Natural killer cell (primary cell): ENCODE results near the gene RCCD1. TPM values are rescaled to one million over a fixed set of nuclear protein-coding genes. Genes with fewer than 3 reads are reported as not detected.

Experiments used
- ATAC-seq, 3 donors: fragments of 150-1000 bp in 2 of 3; fragments of 200-7000 bp in 1 of 3; cut with Tn5 transposase; 1 replicate in 1 of 3; 2 replicates in 2 of 3; pipeline ENCODE4 v1.10.0; 2021; ENCODE audit warnings: mild to moderate bottlenecking in 2 of 3, moderate library complexity in 2 of 3
- DNase-seq, 2 donors: peaks; one replicate each; pipeline versions ENCODE4 v3.0.0 to v3.0.0-alpha.2; 2013 to 2021; ENCODE audit warnings: mixed read lengths in 1 of 2
- H3K27ac ChIP-seq: one replicate; pipeline ENCODE4 v1.5.1; 2013; ENCODE audit warnings: mild to moderate bottlenecking, low read length
- H3K27me3 ChIP-seq: one replicate; pipeline ENCODE4 v1.6.1; 2013; ENCODE audit warnings: low read length; ENCODE audit not compliant: control insufficient read depth, insufficient read depth
- H3K36me3 ChIP-seq: one replicate; pipeline ENCODE4 v1.6.1; 2013; ENCODE audit warnings: low read length; ENCODE audit not compliant: control insufficient read depth, insufficient read depth
- H3K4me1 ChIP-seq: one replicate; pipeline ENCODE4 v1.6.1; 2013; ENCODE audit warnings: low read length; ENCODE audit not compliant: control insufficient read depth, insufficient read depth
- H3K4me3 ChIP-seq: one replicate; pipeline ENCODE4 v1.5.1; 2013; ENCODE audit warnings: low read length
- H3K9me3 ChIP-seq: one replicate; pipeline ENCODE4 v1.6.1; 2013; ENCODE audit warnings: low read length; ENCODE audit not compliant: control insufficient read depth, insufficient read depth
- H3K27ac Mint-ChIP-seq, 2 donors: one replicate each; pipeline ENCODE4 v1.8.0; 2022; ENCODE audit warnings: mild to moderate bottlenecking in 2 of 2, mixed read lengths in 2 of 2, moderate library complexity in 1 of 2
- H3K27me3 Mint-ChIP-seq, 2 donors: one replicate each; pipeline ENCODE4 v1.8.0; 2022; ENCODE audit warnings: low read depth in 2 of 2, mixed read lengths in 2 of 2
- H3K36me3 Mint-ChIP-seq: one replicate; pipeline ENCODE4 v1.8.0; 2022; ENCODE audit warnings: mixed read lengths
- H3K4me1 Mint-ChIP-seq, 2 donors: one replicate each; pipeline ENCODE4 v1.8.0; 2022; ENCODE audit warnings: mixed read lengths in 2 of 2
- H3K4me3 Mint-ChIP-seq: one replicate; pipeline ENCODE4 v1.8.0; 2022; ENCODE audit warnings: mild to moderate bottlenecking, moderate library complexity, mixed read lengths
- H3K9me3 Mint-ChIP-seq, 2 donors: one replicate each; pipeline ENCODE4 v1.8.0; 2022; ENCODE audit warnings: mixed read lengths in 2 of 2
- CTCF ChIP-seq: fragments of 200-600 bp; IDR thresholded peaks from one replicate; pipeline ENCODE4 v1.8.0; 2022; ENCODE audit warnings: antibody characterized with exemption
- WGBS: methylation state at CpG from one replicate; pipeline ENCODE4 v1.1.7; 2013; ENCODE audit warnings: missing lambda C conversion rate; ENCODE audit not compliant: insufficient coverage; 5-methylcytosine and 5-hydroxymethylcytosine counted together
- intact Hi-C: fragments of 100-400 bp; cut with micrococcal nuclease; formaldehyde crosslinking; loops from one replicate; pipeline ENCODE4 v1.14.2; 2022
- total RNA-seq, 4 donors: library from RNA; stranded (reverse); fragments of 120-200 nt in 1 of 4; gene quantifications; one replicate each; pipeline versions ENCODE4 v1.2.3 to v1.2.4, GENCODE V29; 2013 to 2022

RCCD1 gene
- total RNA-seq, 3 donors from 2014 or later (not counting 1 experiment from before 2014, with no cell fraction given) = 4.2 to 5.4 (median 5.1) TPM

GRCh38 chr15:90998737-90999136, 44.1 kb downstream of the RCCD1 start:
- 93% methylated on average over 8 of the region's 8 CpGs for WGBS
- intact Hi-C loops = no loop called here
- Histone ChIP-seq H3K4me1 (peaks cover 3% of the 10 kb centered on the region), H3K27me3 (no peaks in the 10 kb centered on the region), H3K36me3 (peaks cover 38% of the 10 kb centered on the region), H3K9me3 (no peaks in the 10 kb centered on the region), H3K4me3 (no peak overlapping the region), H3K27ac (no peak overlapping the region)
- ATAC-seq = no peak
- no peak for TF ChIP-seq CTCF
- H3K4me1 Mint-ChIP-seq = peaks cover 13% of the 10 kb centered on the region in 2 donors
- H3K27me3 Mint-ChIP-seq = no peaks in the 10 kb centered on the region
- no peak overlapping the region for H3K27ac Mint-ChIP-seq
- DNase-seq = no peak
- H3K9me3 Mint-ChIP-seq = no peaks in the 10 kb centered on the region
- H3K4me3 Mint-ChIP-seq = no peak overlapping the region
- H3K36me3 Mint-ChIP-seq = no peaks in the 10 kb centered on the region

GRCh38 chr15:91001209-91001608, 46.5 kb downstream of the RCCD1 start:
- TF ChIP-seq CTCF = no peak
- no peaks in the 10 kb centered on the region for H3K4me1 Mint-ChIP-seq
- Histone ChIP-seq H3K27me3 (no peaks in the 10 kb centered on the region), H3K4me3 (no peak overlapping the region), H3K27ac (no peak overlapping the region), H3K36me3 (peaks cover 60% of the 10 kb centered on the region), H3K9me3 (no peaks in the 10 kb centered on the region), H3K4me1 (no peaks in the 10 kb centered on the region)
- no peaks in the 10 kb centered on the region for H3K27me3 Mint-ChIP-seq
- no peak for DNase-seq
- ATAC-seq = no peak
- no peaks in the 10 kb centered on the region for H3K9me3 Mint-ChIP-seq
- no peak overlapping the region for H3K4me3 Mint-ChIP-seq
- no peaks in the 10 kb centered on the region for H3K36me3 Mint-ChIP-seq
- intact Hi-C loops = no loop called here
- WGBS = 95% methylated on average over 3 of the region's 3 CpGs
- no peak overlapping the region for H3K27ac Mint-ChIP-seq

GRCh38 chr15:91007266-91007665, 52.6 kb downstream of the RCCD1 start:
- no peak for DNase-seq
- Mint-ChIP-seq H3K27ac (no peak overlapping the region), H3K4me1 (no peaks in the 10 kb centered on the region), H3K36me3 (peaks cover 8% of the 10 kb centered on the region), H3K27me3 (no peaks in the 10 kb centered on the region), H3K4me3 (no peak overlapping the region), H3K9me3 (no peaks in the 10 kb centered on the region)
- 96% methylated on average over 3 of the region's 3 CpGs for WGBS
- Histone ChIP-seq H3K27ac (no peak overlapping the region), H3K4me3 (no peak overlapping the region), H3K27me3 (no peaks in the 10 kb centered on the region), H3K9me3 (no peaks in the 10 kb centered on the region), H3K36me3 (peaks cover 69% of the 10 kb centered on the region), H3K4me1 (no peaks in the 10 kb centered on the region)
- no peak for TF ChIP-seq CTCF
- intact Hi-C loops = no loop called here
- no peak for ATAC-seq

Other genes starting within 250 kb of the RCCD1 start
- 10 to 100 TPM in 2 of 3 donors, 1 to 10 TPM in 1; 9.9 to 15.9 (median 14.1) TPM for gene BLM, start 237.5 kb upstream of the RCCD1 start, total RNA-seq
- 100 to 1,000 TPM; 110 to 178 (median 172) TPM for gene FURIN, start 86.3 kb upstream of the RCCD1 start, total RNA-seq
- 10 to 100 TPM; 35.8 to 70.3 (median 52.5) TPM for gene FES, start 70.4 kb upstream of the RCCD1 start, total RNA-seq
- 100 to 1,000 TPM; 158 to 200 (median 177) TPM for gene MAN2A2, start 51.6 kb upstream of the RCCD1 start, total RNA-seq
- gene HDDC3, start 22.3 kb upstream of the RCCD1 start, total RNA-seq = 10 to 100 TPM; 11.2 to 14.5 (median 12.1) TPM
- gene UNC45A, start 19.6 kb upstream of the RCCD1 start, total RNA-seq = 10 to 100 TPM; 39.0 to 58.1 (median 51.5) TPM
- gene PRC1, start 39.7 kb downstream of the RCCD1 start, total RNA-seq = 10 to 100 TPM; 18.9 to 25.1 (median 23.3) TPM
- gene VPS33B, start 67.7 kb downstream of the RCCD1 start, total RNA-seq = 10 to 100 TPM; 19.8 to 28.6 (median 24.9) TPM
- gene SV2B, start 145.4 kb downstream of the RCCD1 start, total RNA-seq = not detected